K562 (cell line): Measurements from ENCODE around the gene TMC2. TPM values are rescaled to one million over a fixed set of nuclear protein-coding genes. Genes with fewer than 3 reads are reported as not detected.
A peak's percentile ranks its signal among the peaks of the same experiment; 100 is the strongest.

Experiments
- CREM ChIP-seq: IDR thresholded peaks from 2 replicates; pipeline ENCODE4 v1.6.1; 2014; ENCODE audit warnings: antibody characterized with exemption, low read depth
- FOXO4 ChIP-seq: fragments of 450-650 bp; formaldehyde crosslinking; IDR thresholded peaks from 2 replicates; pipeline ENCODE4 v1.4.0; 2020; ENCODE audit warnings: mild to moderate bottlenecking, moderate library complexity
- MED1 ChIP-seq: sonication (generic); formaldehyde crosslinking; IDR thresholded peaks from 2 replicates; pipeline ENCODE4 v1.8.1; 2023; ENCODE audit warnings: missing genetic modification reagents, borderline replicate concordance
- MTF1 ChIP-seq: fragments of 250-450 bp; sonication (Bioruptor Pico); IDR thresholded peaks from 2 replicates; pipeline ENCODE4 v1.9.0; 2021; ENCODE audit warnings: moderate library complexity, mild to moderate bottlenecking, inconsistent platforms, borderline replicate concordance
- SIX5 ChIP-seq, 2 experiments: IDR thresholded peaks; 2 replicates each; pipeline ENCODE4 v1.6.1; 2011; ENCODE audit warnings: low read length in 2 of 2, borderline replicate concordance in 1 of 2, low read depth in 1 of 2, mild to moderate bottlenecking in 1 of 2, moderate library complexity in 1 of 2; ENCODE audit not compliant: insufficient read depth in 1 of 2
- TFAP4 ChIP-seq: sonication (generic); formaldehyde crosslinking; IDR thresholded peaks from 2 replicates; pipeline ENCODE4 v1.8.0; 2022; ENCODE audit warnings: missing genetic modification reagents, mild to moderate bottlenecking, moderate library complexity, borderline replicate concordance
- ZBTB40 ChIP-seq, 2 experiments: fragments of 450-650 bp in 1 of 2; sonication (generic) in 1 of 2; formaldehyde crosslinking in 1 of 2; IDR thresholded peaks; 2 replicates each; pipeline versions ENCODE4 v1.7.1 to v1.9.0; 2016 to 2022; ENCODE audit warnings: inconsistent platforms in 1 of 2, mild to moderate bottlenecking in 1 of 2, missing genetic modification reagents in 1 of 2
- ZHX1 ChIP-seq: fragments of 150-350 bp; conservative IDR thresholded peaks from 2 replicates; pipeline ENCODE4 v1.6.1; 2014; ENCODE audit warnings: low read length
- ZNF444 ChIP-seq: fragments of 250-450 bp; sonication (Bioruptor Pico); IDR thresholded peaks from 2 replicates; pipeline ENCODE4 v1.4.0; 2020; ENCODE audit warnings: mild to moderate bottlenecking, moderate library complexity
- polyA plus RNA-seq, 8 experiments: library from polyadenylated mRNA; depleted of rRNA in 4 of 8; stranded (reverse) in 5 of 8; unstranded in 3 of 8; fragments of >200 nt; fragmentation: Nextera tagmentation in 2 of 8; fragmentation: Illumina TruSeq in 1 of 8; extraction: Ambion mirVana in 2 of 8; extraction: Trizol in 1 of 8; gene quantifications; 2 replicates each; pipeline versions ENCODE4 v1.2.1 to v1.2.3, GENCODE V29; 2011 to 2014; ENCODE audit warnings: inconsistent platforms in 1 of 8, missing spikeins in 1 of 8
- total RNA-seq, 7 experiments: library from RNA; depleted of rRNA in 6 of 7; stranded (reverse); fragments of >200 nt in 6 of 7; fragmentation: Illumina TruSeq in 2 of 7; extraction: Trizol in 2 of 7; gene quantifications; 2 replicates each; pipeline versions ENCODE4 v1.2.1 to v1.2.3, GENCODE V29; 2011 to 2021; ENCODE audit warnings: low replicate concordance in 1 of 7

The TMC2 gene
- total and polyA plus RNA-seq, 9 of the 15 experiments (the other 6 are each of a cell fraction or from before 2014, with no cell fraction given), result not detected

GRCh38 chr20:2663887-2664719, 127.7 kb downstream of the TMC2 start, which contains the start of gene IDH3B (continued):
- TF ChIP-seq ZHX1 (peak; percentile 57; the same call in 1 of the 2 replicates), MTF1 (CRISPR knock-in tag) (no peak), TFAP4 (CRISPR knock-in tag) (peak; percentile 80), MED1 (CRISPR knock-in tag) (no peak), SIX5 (IDR thresholded peaks at IDR 0.05; ENCODE audit: borderline replicate concordance in 1 of 2, insufficient read depth in 1 of 2, low read depth in 1 of 2, low read length in 2 of 2) (peak; percentile 23 to 51; a peak in 1 of 4 replicates), ZBTB40 (IDR thresholded peaks at IDR 0.05) (peak; percentile 98), ZBTB40 (CRISPR knock-in tag; IDR thresholded peaks at IDR 0.05) (no peak), CREM (peak; percentile 99), FOXO4 (CRISPR knock-in tag) (no peak), ZNF444 (no peak)
